Measurements from ENCODE around the gene OR10W1. TPM values are rescaled to one million over a fixed set of nuclear protein-coding genes. Genes with fewer than 3 reads are reported as not detected.

OR10W1 gene
- total RNA-seq, 4 donors from 2014 or later, result not detected

GRCh38 chr11:58286249-58286648 lies 18.2 kb upstream of the OR10W1 start:
- no peak for TF ChIP-seq POLR2A (IDR thresholded peaks at IDR 0.05)
- TF ChIP-seq CTCF (IDR thresholded peaks at IDR 0.05), result peak; percentile 20 to 39
- no peak for TF ChIP-seq EP300 (IDR thresholded peaks at IDR 0.05)
- Histone ChIP-seq H3K27me3 (no peaks in the 10 kb centered on the region), H3K9me3 (peaks cover 8% of the 10 kb centered on the region), H3K4me1 (no peaks in the 10 kb centered on the region), H3K36me3 (no peaks in the 10 kb centered on the region), H3K27ac (no peak overlapping the region), H3K4me3 (no peak overlapping the region)
- 19% methylated on average over 1 of the region's 1 CpG for WGBS
- no peak for DNase-seq (ENCODE audit: low spot score in 2 of 2)

GRCh38 chr11:58285483-58286040 lies 17.5 kb upstream of the OR10W1 start:
- H3K4me3 ChIP-seq, result no peak overlapping the region
- H3K27ac ChIP-seq, result no peak overlapping the region
- no peaks in the 10 kb centered on the region for H3K27me3 ChIP-seq

DNA sequence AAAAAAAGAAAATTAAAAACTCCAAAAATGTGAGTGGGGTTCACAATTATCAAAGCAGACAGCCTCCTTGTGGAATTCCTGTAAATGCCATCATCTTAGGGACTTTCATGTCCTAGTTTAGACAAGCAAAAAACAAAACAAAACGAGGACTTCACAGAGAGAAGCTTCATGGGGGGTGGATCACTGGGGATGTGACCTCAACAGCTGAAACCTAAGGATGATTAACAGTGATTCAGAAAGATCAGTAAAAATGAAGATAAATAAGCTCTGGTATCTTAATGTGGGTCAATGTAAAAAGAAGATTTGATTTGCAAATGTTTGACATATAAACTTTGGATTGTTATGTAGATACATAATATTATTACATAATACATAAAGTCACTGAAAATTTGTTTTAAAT lies 8.1 kb upstream of the OR10W1 start:
- DNase-seq (ENCODE audit: low spot score in 2 of 2), result no peak
- Histone ChIP-seq H3K36me3 (no peaks in the 10 kb centered on the region), H3K4me1 (no peaks in the 10 kb centered on the region), H3K27ac (no peak overlapping the region), H3K4me3 (no peak overlapping the region), H3K27me3 (no peaks in the 10 kb centered on the region), H3K9me3 (no peaks in the 10 kb centered on the region)
- 37% methylated on average over 1 of the region's 1 CpG for WGBS
- TF ChIP-seq POLR2A (IDR thresholded peaks at IDR 0.05) (no peak), POLR2AphosphoS5 (IDR thresholded peaks at IDR 0.05) (no peak), CTCF (IDR thresholded peaks at IDR 0.05) (no peak), EP300 (IDR thresholded peaks at IDR 0.05) (no peak)

More at GRCh38 chr11:58285483-58286040, 17.5 kb upstream of the OR10W1 start:
- Histone ChIP-seq H3K4me1 (no peaks in the 10 kb centered on the region), H3K36me3 (no peaks in the 10 kb centered on the region), H3K9me3 (peaks cover 8% of the 10 kb centered on the region)
- DNase-seq (ENCODE audit: low spot score in 2 of 2), result peak in 1 of 2 donors; percentile 49
- TF ChIP-seq CTCF (IDR thresholded peaks at IDR 0.05) (no peak), POLR2A (IDR thresholded peaks at IDR 0.05) (no peak), EP300 (IDR thresholded peaks at IDR 0.05) (no peak), POLR2AphosphoS5 (IDR thresholded peaks at IDR 0.05) (no peak)
- WGBS, result 38% methylated on average over 5 of the region's 5 CpGs

GRCh38 chr11:58275002-58275401 lies 6.9 kb upstream of the OR10W1 start:
- no peaks in the 10 kb centered on the region for H3K9me3 ChIP-seq
- H3K4me1 ChIP-seq, result no peaks in the 10 kb centered on the region
- no peaks in the 10 kb centered on the region for H3K27me3 ChIP-seq
- 58% methylated on average over 2 of the region's 2 CpGs for WGBS
- TF ChIP-seq CTCF (IDR thresholded peaks at IDR 0.05) (no peak), EP300 (IDR thresholded peaks at IDR 0.05) (no peak), POLR2AphosphoS5 (IDR thresholded peaks at IDR 0.05) (no peak), POLR2A (IDR thresholded peaks at IDR 0.05) (no peak)
- no peak overlapping the region for H3K27ac ChIP-seq
- H3K36me3 ChIP-seq, result no peaks in the 10 kb centered on the region
- no peak for DNase-seq (ENCODE audit: low spot score in 2 of 2)
- no peak overlapping the region for H3K4me3 ChIP-seq

DNA sequence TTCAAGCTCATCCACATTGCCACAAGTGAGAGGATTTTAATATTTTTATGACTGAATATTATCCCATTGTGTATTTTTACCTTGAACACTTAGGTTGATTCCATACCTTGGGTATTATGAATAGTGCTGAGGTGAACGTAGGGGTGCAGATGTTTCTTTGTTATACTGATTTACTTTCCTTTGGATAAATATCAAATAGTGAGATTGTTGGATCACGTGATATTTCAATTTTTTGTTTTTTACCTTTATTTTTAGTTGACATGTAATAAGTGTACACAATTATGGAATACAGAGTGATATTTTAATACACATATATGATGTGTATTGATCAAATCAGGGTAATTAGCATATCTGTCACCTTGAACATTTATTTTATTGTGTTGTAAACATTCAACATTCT lies 8.1 kb downstream of the OR10W1 start:
- Histone ChIP-seq H3K4me3 (no peak overlapping the region), H3K27me3 (no peaks in the 10 kb centered on the region), H3K27ac (no peak overlapping the region), H3K9me3 (peaks cover 9% of the 10 kb centered on the region), H3K4me1 (no peaks in the 10 kb centered on the region), H3K36me3 (no peaks in the 10 kb centered on the region)
- DNase-seq (ENCODE audit: low spot score in 2 of 2), result no peak
- WGBS, result 79% methylated on average over 2 of the region's 2 CpGs
- TF ChIP-seq POLR2A (IDR thresholded peaks at IDR 0.05) (no peak), CTCF (IDR thresholded peaks at IDR 0.05) (no peak), EP300 (IDR thresholded peaks at IDR 0.05) (no peak), POLR2AphosphoS5 (IDR thresholded peaks at IDR 0.05) (no peak)
